Right kidney (tissue), 1 donor: ENCODE data around the gene TYROBP.
"Not testable (repeated sequence)": the region's sequence is repeated elsewhere in the genome, so short reads cannot be mapped to it uniquely, and the experiment has no call there.

Experiments used
- DNase-seq: peaks from one replicate; pipeline ENCODE4 v3.0.0-alpha.2; 2016

Gene TYROBP

GRCh38 chr19:35932291-35932936 is 24.3 kb upstream of the TYROBP start:
- no peak for DNase-seq

GRCh38 chr19:35931874-35932202 is 23.7 kb upstream of the TYROBP start:
- DNase-seq, result no peak

- peak; percentile 93 for DNase-seq
Measured at GRCh38 chr19:35931161-35931873, 23.2 kb upstream of the TYROBP start.

- no peak for DNase-seq
Measured at GRCh38 chr19:35929876-35930275, 21.8 kb upstream of the TYROBP start.

GRCh38 chr19:35928507-35928906 is 20.4 kb upstream of the TYROBP start:
- DNase-seq, result no peak

GRCh38 chr19:35925501-35925900 is 17.4 kb upstream of the TYROBP start:
- DNase-seq, result no peak

- DNase-seq, result no peak
Measured at GRCh38 chr19:35921012-35921411, 12.9 kb upstream of the TYROBP start.

GRCh38 chr19:35919306-35919705 is 11.2 kb upstream of the TYROBP start:
- no peak for DNase-seq

GRCh38 chr19:35915443-35915842 is 7.3 kb upstream of the TYROBP start:
- DNase-seq, result no peak

- DNase-seq, result no peak
Measured at GRCh38 chr19:35913589-35913988, 5.5 kb upstream of the TYROBP start.

- DNase-seq, result no peak
Measured at GRCh38 chr19:35911790-35912189, 3.7 kb upstream of the TYROBP start.

GRCh38 chr19:35911173-35911572 is 3.1 kb upstream of the TYROBP start:
- DNase-seq, result no peak

- DNase-seq, result not testable (repeated sequence)
Measured at GRCh38 chr19:35910355-35910754, 2.3 kb upstream of the TYROBP start.

GRCh38 chr19:35909684-35910035 is 1.6 kb upstream of the TYROBP start:
- DNase-seq, result no peak

- DNase-seq, result no peak
Measured at GRCh38 chr19:35908973-35909683, 1.0 kb upstream of the TYROBP start.

GRCh38 chr19:35907377-35907745 is 734 bp downstream of the TYROBP start:
- no peak for DNase-seq

GRCh38 chr19:35905178-35905727 is 2.8 kb downstream of the TYROBP start:
- DNase-seq, result no peak

GRCh38 chr19:35904311-35905068 is 3.6 kb downstream of the TYROBP start:
- DNase-seq, result no peak

- peak; percentile 45 for DNase-seq
Measured at GRCh38 chr19:35903550-35904179, 4.4 kb downstream of the TYROBP start.

GRCh38 chr19:35902870-35903475 is 5.1 kb downstream of the TYROBP start:
- DNase-seq, result no peak

- no peak for DNase-seq
Measured at GRCh38 chr19:35901854-35902661, 6.0 kb downstream of the TYROBP start, which contains the start of gene HCST. Gene HCST (plus strand): TSS chr19:35902529. CDS start chr19:35902594, 65 bp downstream.
